ENCODE data around the gene EMILIN3. TPM values are rescaled to one million over a fixed set of nuclear protein-coding genes. Genes with fewer than 3 reads are reported as not detected.
A peak's percentile ranks its signal among the peaks of the same experiment; 100 is the strongest.

EMILIN3 gene
- total and polyA plus RNA-seq, 2 experiments from 2014 or later = 0.45 to 2.3 TPM

GRCh38 chr20:41334443-41335421 lies 31.9 kb downstream of the EMILIN3 start:
- no peaks in the 10 kb centered on the region for H3K36me3 ChIP-seq
- H3K4me1 ChIP-seq (ENCODE audit: low read depth) = no peaks in the 10 kb centered on the region
- no peak for TF ChIP-seq CTCF (IDR thresholded peaks at IDR 0.05; ENCODE audit: low read depth, low read length)
- no peak overlapping the region for H3K27ac ChIP-seq
- no peaks in the 10 kb centered on the region for H3K9me3 ChIP-seq (ENCODE audit: low read depth)
- H3K4me3 ChIP-seq = no peak overlapping the region
- peaks cover 6% of the 10 kb centered on the region for H3K27me3 ChIP-seq
- DNase-seq (ENCODE audit: low read depth in 1 of 2, low spot score in 1 of 2) = peak in 1 of 2 donors; percentile 27

GRCh38 chr20:41334036-41334435 lies 32.6 kb downstream of the EMILIN3 start:
- no peaks in the 10 kb centered on the region for H3K9me3 ChIP-seq (ENCODE audit: low read depth)
- H3K4me3 ChIP-seq = no peak overlapping the region
- H3K36me3 ChIP-seq = no peaks in the 10 kb centered on the region
- H3K27me3 ChIP-seq = no peaks in the 10 kb centered on the region
- H3K27ac ChIP-seq = no peak overlapping the region
- no peak for DNase-seq (ENCODE audit: low read depth in 1 of 2, low spot score in 1 of 2)
- no peaks in the 10 kb centered on the region for H3K4me1 ChIP-seq (ENCODE audit: low read depth)
- TF ChIP-seq CTCF (IDR thresholded peaks at IDR 0.05; ENCODE audit: low read depth, low read length) = no peak

GRCh38 chr20:41331731-41332130 lies 34.9 kb downstream of the EMILIN3 start:
- Histone ChIP-seq H3K4me1 (ENCODE audit: low read depth) (no peaks in the 10 kb centered on the region), H3K27me3 (no peaks in the 10 kb centered on the region), H3K36me3 (no peaks in the 10 kb centered on the region), H3K4me3 (no peak overlapping the region), H3K27ac (no peak overlapping the region), H3K9me3 (ENCODE audit: low read depth) (no peaks in the 10 kb centered on the region)
- no peak for DNase-seq (ENCODE audit: low read depth in 1 of 2, low spot score in 1 of 2)
- no peak for TF ChIP-seq CTCF (IDR thresholded peaks at IDR 0.05; ENCODE audit: low read depth, low read length)

GRCh38 chr20:41330941-41331340 lies 35.7 kb downstream of the EMILIN3 start:
- Histone ChIP-seq H3K36me3 (no peaks in the 10 kb centered on the region), H3K27me3 (no peaks in the 10 kb centered on the region), H3K4me3 (no peak overlapping the region), H3K27ac (no peak overlapping the region), H3K9me3 (ENCODE audit: low read depth) (no peaks in the 10 kb centered on the region), H3K4me1 (ENCODE audit: low read depth) (no peaks in the 10 kb centered on the region)
- DNase-seq (ENCODE audit: low read depth in 1 of 2, low spot score in 1 of 2) = no peak
- TF ChIP-seq CTCF (IDR thresholded peaks at IDR 0.05; ENCODE audit: low read depth, low read length) = no peak

GRCh38 chr20:41330343-41330720 lies 36.3 kb downstream of the EMILIN3 start:
- no peak overlapping the region for H3K27ac ChIP-seq
- no peaks in the 10 kb centered on the region for H3K9me3 ChIP-seq (ENCODE audit: low read depth)
- TF ChIP-seq CTCF (IDR thresholded peaks at IDR 0.05; ENCODE audit: low read depth, low read length) = no peak
- H3K4me1 ChIP-seq (ENCODE audit: low read depth) = no peaks in the 10 kb centered on the region
- no peaks in the 10 kb centered on the region for H3K36me3 ChIP-seq
- no peaks in the 10 kb centered on the region for H3K27me3 ChIP-seq
- no peak for DNase-seq (ENCODE audit: low read depth in 1 of 2, low spot score in 1 of 2)
- no peak overlapping the region for H3K4me3 ChIP-seq

All from cardiac muscle cell (in vitro differentiated cells and primary cell).